ENCODE results near the gene DOCK11.

GRCh38 chrX:118497180-118497818, 1.7 kb downstream of the DOCK11 start:
- TF ChIP-seq, protein P1, sequence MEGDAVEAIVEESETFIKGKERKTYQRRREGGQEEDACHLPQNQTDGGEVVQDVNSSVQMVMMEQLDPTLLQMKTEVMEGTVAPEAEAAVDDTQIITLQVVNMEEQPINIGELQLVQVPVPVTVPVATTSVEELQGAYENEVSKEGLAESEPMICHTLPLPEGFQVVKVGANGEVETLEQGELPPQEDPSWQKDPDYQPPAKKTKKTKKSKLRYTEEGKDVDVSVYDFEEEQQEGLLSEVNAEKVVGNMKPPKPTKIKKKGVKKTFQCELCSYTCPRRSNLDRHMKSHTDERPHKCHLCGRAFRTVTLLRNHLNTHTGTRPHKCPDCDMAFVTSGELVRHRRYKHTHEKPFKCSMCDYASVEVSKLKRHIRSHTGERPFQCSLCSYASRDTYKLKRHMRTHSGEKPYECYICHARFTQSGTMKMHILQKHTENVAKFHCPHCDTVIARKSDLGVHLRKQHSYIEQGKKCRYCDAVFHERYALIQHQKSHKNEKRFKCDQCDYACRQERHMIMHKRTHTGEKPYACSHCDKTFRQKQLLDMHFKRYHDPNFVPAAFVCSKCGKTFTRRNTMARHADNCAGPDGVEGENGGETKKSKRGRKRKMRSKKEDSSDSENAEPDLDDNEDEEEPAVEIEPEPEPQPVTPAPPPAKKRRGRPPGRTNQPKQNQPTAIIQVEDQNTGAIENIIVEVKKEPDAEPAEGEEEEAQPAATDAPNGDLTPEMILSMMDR (conservative IDR thresholded peaks at IDR 0.05; ENCODE audit: low read depth, low read length), result no peak
- no peak for TF ChIP-seq EZH2phosphoT487 (IDR thresholded peaks at IDR 0.05; ENCODE audit: borderline replicate concordance, low read length)
